ENCODE data around the gene KLF7. TPM values are rescaled to one million over a fixed set of nuclear protein-coding genes. Genes with fewer than 3 reads are reported as not detected.

KLF7 gene
- total RNA-seq, 1 donor from 2014 or later = 54.7 TPM

DNA sequence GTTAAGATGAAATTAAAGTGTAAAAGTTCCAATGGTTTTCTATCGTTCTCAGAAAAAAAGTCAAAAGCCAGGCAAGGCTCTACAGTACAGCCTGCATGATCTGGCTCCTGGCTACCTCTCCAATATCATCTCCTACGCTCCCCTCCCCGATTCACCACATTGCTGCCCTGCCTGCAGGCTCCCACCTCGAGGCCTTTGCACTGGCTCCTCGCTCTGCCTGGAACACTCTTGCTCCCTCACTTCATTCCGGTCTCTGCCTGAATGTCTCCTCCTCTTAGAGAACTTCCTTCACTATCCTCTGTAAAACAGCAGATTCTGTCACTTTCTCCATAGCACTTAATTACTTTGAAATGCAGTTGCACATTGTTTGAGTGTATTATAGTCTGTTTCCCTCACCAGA lies 72.5 kb downstream of the KLF7 start:
- no peak for DNase-seq (ENCODE audit: low spot score)

- DNase-seq (ENCODE audit: low spot score) = no peak
Observed at GRCh38 chr2:207092818-207093217, 72.9 kb downstream of the KLF7 start.

DNA sequence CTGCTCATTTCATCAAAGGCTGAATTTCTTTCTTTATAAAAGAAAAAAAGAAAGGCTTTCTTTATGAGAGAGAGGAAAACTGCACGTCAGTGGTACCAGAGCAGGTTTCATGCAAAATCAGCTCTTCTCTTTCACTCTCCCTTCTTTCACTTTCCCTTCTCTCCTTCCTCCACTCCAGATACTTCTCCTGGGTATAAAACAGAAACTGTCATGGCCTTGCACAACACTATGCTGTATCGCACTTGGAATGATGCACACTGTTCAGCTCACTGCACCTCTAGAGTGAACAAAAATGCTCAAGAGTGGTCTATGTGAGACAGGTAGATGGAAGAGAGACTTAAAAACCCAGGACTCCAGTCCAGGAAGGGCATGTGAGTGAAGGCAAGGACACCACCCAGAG lies 73.8 kb downstream of the KLF7 start:
- no peak for DNase-seq (ENCODE audit: low spot score)

GRCh38 chr2:207091176-207091575 lies 74.6 kb downstream of the KLF7 start:
- no peak for DNase-seq (ENCODE audit: low spot score)

- DNase-seq (ENCODE audit: low spot score) = no peak
Observed at GRCh38 chr2:207090389-207090788, 75.4 kb downstream of the KLF7 start.

GRCh38 chr2:207088839-207089238 lies 76.9 kb downstream of the KLF7 start:
- DNase-seq (ENCODE audit: low spot score) = no peak

DNA sequence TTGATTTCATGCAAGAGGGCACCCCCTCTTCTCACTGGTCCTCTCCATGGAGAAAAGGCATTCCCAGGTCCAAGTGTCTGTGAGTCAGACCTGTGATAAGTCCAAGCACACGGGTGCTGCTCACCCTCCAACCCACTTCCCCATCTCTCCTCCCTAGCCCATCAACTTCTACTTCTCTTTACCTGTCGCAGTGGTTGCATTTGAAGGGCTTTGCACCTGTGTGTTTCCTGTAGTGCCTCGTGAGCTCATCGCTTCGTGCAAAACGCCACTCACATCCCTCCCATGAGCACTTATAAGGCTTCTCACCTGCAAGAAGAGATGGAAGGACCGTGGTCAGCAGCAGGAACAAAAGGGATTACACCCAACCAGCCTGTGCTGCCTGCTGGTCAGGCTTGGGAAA lies 77.5 kb downstream of the KLF7 start:
- DNase-seq (ENCODE audit: low spot score) = no peak

GRCh38 chr2:207087046-207087902 lies 78.5 kb downstream of the KLF7 start:
- DNase-seq (ENCODE audit: low spot score) = no peak

- DNase-seq (ENCODE audit: low spot score) = no peak
Observed at GRCh38 chr2:207086136-207086535, 79.6 kb downstream of the KLF7 start.

GRCh38 chr2:207085110-207085509 lies 80.6 kb downstream of the KLF7 start:
- DNase-seq (ENCODE audit: low spot score) = no peak

DNA sequence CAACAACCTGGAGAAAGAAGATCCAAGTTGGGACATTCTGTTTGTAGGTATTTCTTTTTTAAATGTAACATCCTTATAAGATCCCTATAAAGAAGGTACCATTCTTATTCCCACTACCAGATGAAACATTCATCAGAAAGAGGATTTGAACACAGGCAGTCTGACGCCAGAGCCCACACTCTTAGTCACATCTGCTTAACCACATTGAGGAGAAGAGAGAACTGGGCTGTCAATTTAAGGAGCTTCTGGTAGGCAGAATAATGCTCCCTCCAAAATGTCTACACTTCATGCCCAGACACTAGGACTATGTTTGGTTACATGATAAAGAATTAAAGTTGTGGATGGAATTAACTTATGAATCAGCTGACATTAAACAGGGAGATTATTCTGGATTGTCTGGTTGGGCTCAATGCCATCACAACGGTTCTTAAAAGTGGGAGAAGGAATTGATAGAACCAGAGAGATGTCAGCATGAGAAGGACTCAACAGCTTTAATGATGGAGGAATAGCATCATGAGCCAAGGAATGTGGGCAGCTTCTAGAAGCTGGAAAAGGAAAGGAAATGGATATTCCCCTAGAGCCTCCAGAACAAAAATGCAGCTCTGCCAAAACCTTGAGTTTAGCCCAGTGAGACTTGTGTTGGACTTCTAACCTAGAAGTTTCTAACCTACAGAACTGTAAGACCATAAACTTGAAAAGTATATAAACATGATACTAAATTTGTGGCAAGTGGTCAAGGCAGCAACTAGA lies 82.2 kb downstream of the KLF7 start:
- no peak for DNase-seq (ENCODE audit: low spot score)

- no peak for DNase-seq (ENCODE audit: low spot score)
Observed at GRCh38 chr2:207082619-207083018, 83.1 kb downstream of the KLF7 start.

DNA sequence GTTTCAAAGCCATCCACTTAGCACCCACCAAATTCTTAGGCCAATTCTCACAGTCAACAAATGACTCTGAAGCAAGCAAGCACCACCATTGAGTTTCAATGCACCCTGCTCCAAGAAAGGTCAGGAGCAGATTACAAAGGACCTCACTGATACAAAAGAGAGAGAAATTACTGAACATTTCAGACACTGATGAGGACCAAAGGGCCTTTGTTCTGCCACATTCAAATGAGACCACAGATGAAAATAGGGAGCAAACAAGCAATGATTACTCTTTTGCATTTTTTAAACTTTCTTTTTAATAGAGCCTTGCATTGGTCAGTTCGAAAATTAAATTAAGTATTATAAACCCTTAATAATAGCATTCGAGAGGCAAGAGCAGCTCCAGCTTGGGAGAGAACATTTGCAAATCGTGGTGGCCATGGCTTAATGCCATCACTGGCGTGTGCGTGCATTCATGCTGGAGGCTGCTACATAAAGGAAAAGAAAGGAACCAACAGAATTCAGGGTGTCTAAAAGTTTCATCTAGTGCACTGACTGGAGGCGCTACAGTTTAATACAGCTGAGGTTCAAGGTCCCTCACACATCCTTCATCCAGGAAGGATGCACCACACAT lies 87.5 kb downstream of the KLF7 start:
- no peak for DNase-seq (ENCODE audit: low spot score)

DNA sequence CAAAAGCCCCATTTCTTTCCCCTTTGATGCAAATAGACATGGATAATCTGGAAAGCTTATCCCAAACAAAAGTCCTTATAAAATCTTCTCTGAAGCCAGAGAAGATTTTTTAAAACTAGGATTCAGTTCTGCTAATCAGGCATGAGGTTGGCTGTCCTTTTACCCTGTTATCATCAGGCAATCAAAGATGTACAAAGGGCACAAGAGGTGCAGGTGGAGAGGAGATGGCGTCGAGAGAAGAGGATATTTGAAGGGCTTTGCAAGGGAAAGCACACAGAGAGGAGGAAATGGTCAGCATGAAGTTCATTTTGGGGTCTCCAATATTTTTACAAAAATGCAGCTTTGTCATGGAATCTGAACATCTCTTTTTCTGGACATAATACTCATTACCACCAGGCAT lies 88.5 kb downstream of the KLF7 start:
- no peak for DNase-seq (ENCODE audit: low spot score)

DNA sequence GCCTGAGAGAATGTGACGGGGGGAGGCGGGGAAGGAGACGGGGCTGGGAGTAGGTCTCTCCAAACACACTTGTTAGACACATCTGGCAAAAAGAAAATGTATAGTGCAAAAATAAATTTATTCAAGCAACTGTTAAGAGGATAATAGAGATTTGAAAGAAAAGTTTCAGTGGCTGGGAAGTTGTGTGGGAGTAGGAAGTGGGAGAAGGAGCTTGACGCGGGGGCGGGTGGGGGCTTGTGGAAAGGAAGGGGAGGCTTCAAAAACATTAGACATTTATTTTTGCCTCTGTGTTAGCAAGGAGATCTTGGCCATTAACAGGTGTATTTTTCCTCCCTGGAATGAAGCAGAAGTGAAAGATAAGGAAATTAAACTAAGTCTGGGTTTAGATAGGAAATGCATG lies 90.3 kb downstream of the KLF7 start:
- no peak for DNase-seq (ENCODE audit: low spot score)

DNA sequence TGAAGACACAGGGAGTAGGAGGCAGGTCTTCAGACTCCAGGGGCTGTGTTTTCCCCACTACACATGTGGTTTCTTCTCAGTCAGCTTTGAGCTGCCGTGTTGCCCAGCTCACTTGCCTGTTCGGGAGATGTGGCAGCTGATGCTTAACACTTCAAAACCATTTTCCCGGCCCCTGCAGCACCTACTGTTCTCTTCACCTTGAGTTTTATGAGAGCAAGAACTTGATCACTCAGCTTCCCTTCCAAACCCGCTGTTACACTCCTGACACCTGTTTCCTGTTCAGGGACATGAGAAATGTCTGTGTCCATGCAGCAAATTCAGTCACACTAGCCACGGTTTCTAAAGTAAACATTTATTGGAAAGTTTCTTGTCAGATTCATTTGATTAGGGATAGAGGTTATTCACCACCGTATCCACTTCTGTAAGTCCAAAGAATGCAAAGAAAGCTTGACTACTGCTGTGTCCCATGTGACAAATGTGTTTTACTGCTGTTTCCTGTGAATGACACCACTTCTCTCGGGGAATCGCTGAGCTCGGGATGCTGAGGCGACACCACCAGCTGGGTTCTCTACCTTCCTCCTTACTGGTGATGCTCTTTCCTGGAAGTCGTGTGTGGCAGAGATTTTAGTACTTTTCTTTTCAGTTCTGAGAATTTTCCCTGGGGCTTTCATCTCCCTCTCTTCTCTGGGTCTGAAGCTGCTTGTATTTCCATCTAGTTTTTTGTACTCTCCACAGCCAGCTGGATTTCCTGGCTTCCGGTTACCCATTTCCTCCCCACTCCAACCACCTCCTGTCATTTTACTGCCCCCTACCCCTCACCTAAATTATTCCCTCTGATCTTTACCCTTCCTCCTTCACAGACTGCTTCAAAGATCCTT lies 91.7 kb downstream of the KLF7 start:
- DNase-seq (ENCODE audit: low spot score) = no peak

- no peak for DNase-seq (ENCODE audit: low spot score)
Observed at GRCh38 chr2:207073412-207073800, 92.3 kb downstream of the KLF7 start.

DNA sequence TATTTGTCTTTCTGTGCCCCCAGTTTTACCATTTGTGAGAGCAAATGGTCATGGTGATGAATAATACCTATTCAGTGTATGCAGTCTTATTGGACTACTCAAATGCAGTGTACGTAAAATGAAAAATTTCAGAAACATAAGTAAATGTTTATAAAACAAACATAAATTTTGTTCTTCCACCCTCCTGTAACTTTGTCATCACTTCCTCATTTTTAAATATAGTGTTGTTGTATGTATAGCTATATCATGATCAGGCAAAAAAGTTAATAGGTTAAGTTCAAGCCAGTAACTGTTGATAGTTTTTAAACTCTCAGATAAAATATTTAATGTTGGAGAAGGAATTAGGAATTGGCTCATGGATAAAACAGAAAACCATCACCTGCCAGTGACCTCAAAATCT lies 93.2 kb downstream of the KLF7 start:
- no peak for DNase-seq (ENCODE audit: low spot score)

- DNase-seq (ENCODE audit: low spot score) = no peak
Observed at GRCh38 chr2:207071820-207072219, 93.9 kb downstream of the KLF7 start.

DNA sequence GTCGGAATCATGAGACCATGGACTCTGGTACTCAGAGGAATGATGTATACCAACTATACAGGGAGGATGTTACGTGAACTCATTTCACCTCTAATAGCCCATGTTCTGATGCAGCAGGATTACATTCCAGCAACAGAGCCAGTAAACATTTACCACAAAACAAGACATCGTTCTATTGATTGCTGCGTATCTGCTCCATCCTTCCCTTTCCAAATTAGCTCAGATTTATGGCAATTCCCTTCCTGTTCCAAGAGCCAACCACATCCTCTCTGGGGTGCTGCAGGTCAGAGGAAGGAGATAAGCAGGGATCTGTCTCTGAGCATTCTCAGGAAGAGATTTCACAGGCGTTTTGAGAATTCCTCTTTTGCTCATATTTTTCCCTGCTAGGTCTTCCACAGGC lies 98.3 kb downstream of the KLF7 start:
- DNase-seq (ENCODE audit: low spot score) = no peak

DNA sequence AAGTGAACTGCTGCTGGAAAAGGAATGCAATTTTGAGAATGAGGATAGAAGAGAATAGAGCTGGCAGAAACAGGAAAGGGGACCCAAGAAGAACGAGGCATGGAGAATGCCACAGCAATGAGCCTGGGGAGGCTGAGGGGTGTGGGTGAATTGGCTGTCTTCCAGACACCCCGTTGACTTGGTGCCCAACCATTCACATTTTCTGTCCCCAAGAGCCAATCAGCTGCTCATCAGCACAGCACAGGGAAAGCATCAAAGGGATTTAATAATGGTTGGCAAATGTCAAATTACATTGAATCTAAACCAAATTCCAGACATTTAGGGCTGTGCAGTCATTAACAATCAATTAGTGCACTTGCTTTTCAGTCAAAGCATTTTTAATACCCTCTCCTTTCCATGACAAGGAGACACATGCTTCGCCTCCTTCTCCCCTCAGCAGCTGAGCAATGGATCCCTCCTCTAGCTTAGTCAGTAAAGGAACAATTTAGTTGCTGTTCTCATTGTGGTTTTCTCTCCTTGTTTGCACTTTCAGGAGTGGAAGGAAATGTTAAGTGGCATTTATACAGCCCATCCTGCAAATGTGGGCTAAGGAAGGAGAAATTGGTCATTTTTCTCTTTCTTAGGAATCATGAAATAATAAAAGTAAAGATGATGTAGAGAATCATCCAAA lies 98.8 kb downstream of the KLF7 start:
- no peak for DNase-seq (ENCODE audit: low spot score)
